Psoas muscle (tissue), 8 donors: ENCODE results near the gene SELENOW. TPM values are rescaled to one million over a fixed set of nuclear protein-coding genes. Genes with fewer than 3 reads are reported as not detected.
"Not testable (repeated sequence)": the region's sequence is repeated elsewhere in the genome, so short reads cannot be mapped to it uniquely, and the experiment has no call there.

ENCODE experiments used
- ATAC-seq, 4 donors: fragments of 200-7000 bp; cut with Tn5 transposase; one replicate each; pipeline ENCODE4 v1.9.1; 2020; ENCODE audit warnings: moderate library complexity in 3 of 4, mild to moderate bottlenecking in 2 of 4
- DNase-seq, 2 donors: peaks; one replicate each; pipeline ENCODE4 v3.0.0-alpha.2; 2020
- H3K27ac ChIP-seq: fragments of 200-600 bp; one replicate; pipeline ENCODE4 v1.8.0; 2022
- H3K27me3 ChIP-seq, 3 donors: fragments of 200-600 bp in 1 of 3; one replicate each; pipeline versions ENCODE4 v1.6.1 to v1.8.0; 2013 to 2022; ENCODE audit warnings: low read length in 2 of 3, mild to moderate bottlenecking in 2 of 3, moderate library complexity in 1 of 3; ENCODE audit not compliant: insufficient read depth in 3 of 3
- H3K36me3 ChIP-seq, 2 donors: fragments of 200-600 bp in 1 of 2; one replicate each; pipeline versions ENCODE4 v1.6.1 to v1.8.0; 2013 to 2022; ENCODE audit warnings: low read depth in 1 of 2, mild to moderate bottlenecking in 1 of 2, moderate library complexity in 1 of 2; ENCODE audit not compliant: insufficient read depth in 1 of 2
- H3K4me1 ChIP-seq: fragments of 200-600 bp; one replicate; pipeline ENCODE4 v1.8.0; 2022
- H3K4me3 ChIP-seq: fragments of 200-600 bp; one replicate; pipeline ENCODE4 v1.8.0; 2022; ENCODE audit warnings: mild to moderate bottlenecking
- H3K9me3 ChIP-seq: fragments of 200-600 bp; one replicate; pipeline ENCODE4 v1.8.0; 2022
- CTCF ChIP-seq: fragments of 200-600 bp; IDR thresholded peaks from one replicate; pipeline ENCODE4 v1.8.0; 2022; ENCODE audit warnings: antibody characterized with exemption
- WGBS, 3 donors: extraction: QIAGEN DNeasy Blood & Tissue Kit; methylation state at CpG; one replicate each; pipeline versions ENCODE4 v1.1.6 to v1.1.7; 2013; 5-methylcytosine and 5-hydroxymethylcytosine counted together
- intact Hi-C, 2 donors: fragments of 100-400 bp; cut with DNase I; formaldehyde crosslinking; loops; one replicate each; pipeline versions ENCODE4 v1.11.0 to v1.14.2; 2022
- polyA plus RNA-seq, 3 donors: library from polyadenylated mRNA; stranded (reverse); fragments of 200-250 nt; gene quantifications; one replicate each; pipeline ENCODE4 v1.2.3, GENCODE V29; 2013
- total RNA-seq, 4 donors: library from RNA; stranded (reverse); fragmentation: NEBNext Ultra II Directional in 2 of 4; extraction: Animal tissue kit (Norgen Biotek cat#: 25700) in 2 of 4; gene quantifications; one replicate each; pipeline versions ENCODE4 v1.2.1 to v1.2.4, GENCODE V29; 2021 to 2023
- donor health status: healthy with polysubstance abuse.
- donor health status: DM: no; HTN: no; CAD: no; lungs with moderate emphysema.
- donor health status: Bipolar disorder and iron deficiency.
- donor health status: healthy.
- donor health status: DM: yes; HTN: yes; CAD: no.
- donor health status: DM: no; HTN: no; CAD: no.
- donor health status: DM: no; HTN: no; CAD: no.
- donor health status: DM: yes; HTN: yes; CAD: no.

The SELENOW gene
- total and polyA plus RNA-seq, 7 donors = 434 to 1,620 (median 765) TPM

- no peaks in the 10 kb centered on the region for H3K4me1 ChIP-seq
- TF ChIP-seq CTCF = no peak
- no peak overlapping the region for H3K27ac ChIP-seq
- intact Hi-C loops = no loop called here
- no peak overlapping the region for H3K4me3 ChIP-seq
- no peaks in the 10 kb centered on the region for H3K36me3 ChIP-seq
- H3K27me3 ChIP-seq = peaks cover 0 to 1% (median 0%) of the 10 kb centered on the region in 3 donors
- H3K9me3 ChIP-seq = no peaks in the 10 kb centered on the region
- 89 to 95% (median 93%) methylated on average over 4 of the region's 4 CpGs for WGBS, 3 donors
- DNase-seq (no peak), ATAC-seq (no peak)
Measured at GRCh38 chr19:47801270-47801669, 22.8 kb downstream of the SELENOW start.

GRCh38 chr19:47802521-47803043 is 24.1 kb downstream of the SELENOW start:
- Histone ChIP-seq H3K9me3 (no peaks in the 10 kb centered on the region), H3K27me3 (peaks cover 0 to 1% (median 0%) of the 10 kb centered on the region in 3 donors), H3K4me3 (no peak overlapping the region), H3K36me3 (no peaks in the 10 kb centered on the region), H3K4me1 (no peaks in the 10 kb centered on the region), H3K27ac (no peak overlapping the region)
- 80 to 88% (median 82%) methylated on average over 17 to 23 of the region's 25 CpGs for WGBS, 3 donors
- ATAC-seq (no peak), DNase-seq (no peak)
- TF ChIP-seq CTCF = no peak
- intact Hi-C loops = no loop called here

- H3K4me1 ChIP-seq, DNase-seq, H3K27ac ChIP-seq, H3K9me3 ChIP-seq, H3K36me3 ChIP-seq, H3K27me3 ChIP-seq, H3K4me3 ChIP-seq, ATAC-seq, intact Hi-C loops: not testable (repeated sequence)
- 72 to 75% (median 74%) methylated on average over 8 to 21 of the region's 21 CpGs for WGBS, 3 donors
Measured at GRCh38 chr19:47803148-47803547, 24.6 kb downstream of the SELENOW start.

- H3K27ac ChIP-seq, H3K9me3 ChIP-seq, H3K4me1 ChIP-seq, H3K27me3 ChIP-seq, H3K4me3 ChIP-seq, DNase-seq, ATAC-seq, H3K36me3 ChIP-seq, intact Hi-C loops: not testable (repeated sequence)
- WGBS, 3 donors = 70 to 95% (median 90%) methylated on average over 2 to 11 of the region's 12 CpGs
Measured at GRCh38 chr19:47803671-47804070, 25.2 kb downstream of the SELENOW start.

- H3K9me3 ChIP-seq, DNase-seq, ATAC-seq, H3K27me3 ChIP-seq, H3K4me3 ChIP-seq, H3K27ac ChIP-seq, H3K4me1 ChIP-seq, H3K36me3 ChIP-seq, intact Hi-C loops: not testable (repeated sequence)
- WGBS, 3 donors = 80 to 84% (median 83%) methylated on average over 5 of the region's 5 CpGs
Measured at GRCh38 chr19:47804451-47804850, 25.9 kb downstream of the SELENOW start, which contains the start of gene TPRX1. Gene TPRX1 (minus strand): TSS chr19:47804551. CDS start chr19:47804539, 12 bp downstream.

- Histone ChIP-seq H3K36me3 (no peaks in the 10 kb centered on the region), H3K4me3 (no peak overlapping the region), H3K9me3 (no peaks in the 10 kb centered on the region), H3K4me1 (no peaks in the 10 kb centered on the region), H3K27me3 (peaks cover 0 to 1% (median 0%) of the 10 kb centered on the region in 3 donors), H3K27ac (no peak overlapping the region)
- no peak for TF ChIP-seq CTCF
- no peak for DNase-seq
- ATAC-seq = no peak
- WGBS, 3 donors = 76 to 85% (median 78%) methylated on average over 10 of the region's 10 CpGs
- intact Hi-C loops = no loop called here
Measured at GRCh38 chr19:47805313-47805712, 26.8 kb downstream of the SELENOW start.
